ENCODE measurements around the gene ZMPSTE24.

DNA sequence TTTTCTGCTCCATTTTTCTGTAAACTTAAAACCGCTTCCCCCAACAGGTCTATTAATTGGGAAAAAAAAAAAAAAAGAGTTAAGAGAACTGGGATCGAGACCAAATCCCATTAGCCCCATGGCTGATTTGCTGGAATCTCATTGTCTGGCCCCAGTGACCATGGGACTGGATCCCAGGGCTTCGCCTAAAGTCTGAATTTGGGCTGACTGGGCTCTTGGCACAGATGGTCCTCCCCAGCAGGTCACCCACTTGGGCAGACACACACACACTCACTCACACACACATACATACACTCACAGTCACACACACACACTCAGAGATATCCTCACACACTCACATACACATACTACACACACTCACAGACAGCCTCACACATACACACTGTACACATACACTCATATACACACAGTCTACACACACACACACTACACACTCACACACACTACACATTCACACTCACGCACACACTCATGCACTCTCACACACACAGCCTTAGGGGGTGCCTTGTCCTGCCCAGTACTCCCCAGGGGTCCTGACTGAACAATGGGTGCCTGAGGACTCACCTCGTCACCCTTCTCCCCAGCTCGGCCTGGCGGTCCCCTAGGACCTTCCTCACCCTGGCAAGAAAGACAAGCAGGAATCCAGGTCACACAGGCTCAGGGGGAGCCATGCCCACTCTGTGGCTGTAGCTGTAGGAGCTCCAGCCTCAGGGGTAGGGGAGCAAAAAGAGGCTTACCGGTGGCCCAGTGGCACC lies 51.5 kb downstream of the ZMPSTE24 start:
- TF ChIP-seq CTCF (conservative IDR thresholded peaks at IDR 0.05 in 1 of 2, IDR thresholded peaks at IDR 0.05 in 1 of 2; ENCODE audit: low read depth in 1 of 2, low read length in 2 of 2): no peak
- TF ChIP-seq EZH2 (IDR thresholded peaks at IDR 0.05; ENCODE audit: low read length, missing control alignments): no peak
